ENCODE measurements around the gene CCDC43. TPM values are rescaled to one million over a fixed set of nuclear protein-coding genes. Genes with fewer than 3 reads are reported as not detected.

The CCDC43 gene
- total and polyA plus RNA-seq, 9 of the 15 experiments (the other 6 are each of a cell fraction or from before 2014, with no cell fraction given), result 11.7 to 42.3 (median 25.9) TPM

GRCh38 chr17:44629314-44629713 is 60.3 kb downstream of the CCDC43 start:
- no peak overlapping the region for H3K27ac ChIP-seq (ENCODE audit: extremely low read depth, low read depth, low read length)
- no peak overlapping the region for H3K9ac ChIP-seq (ENCODE audit: insufficient read depth in 1 of 2, low read depth in 2 of 2, low read length in 2 of 2)
- 56% methylated on average over 13 of the region's 13 CpGs for WGBS (ENCODE audit: insufficient coverage, low coverage, missing lambda C conversion rate)
- in situ Hi-C loops (cut with MboI) (no loop called here), intact Hi-C loops (cut with micrococcal nuclease) (no loop called here)
- DNase-seq (ENCODE audit: extremely low read depth in 1 of 4, low spot score in 3 of 4), result peak in 1 of 4 experiments; percentile 1
- CTCF ChIA-PET (ENCODE audit: low intra/inter-chr PET ratio), result no interaction called here
- POLR2A ChIA-PET, result interaction anchor here (0.6 kb wide), 2 partner anchors 19 to 92 kb away, joined by 3 to 5 read pairs; no protein-coding TSS in a partner anchor
- no peak overlapping the region for H2AFZ ChIP-seq (ENCODE audit: low read depth, low read length)
- no peak overlapping the region for H3K4me2 ChIP-seq (ENCODE audit: insufficient read depth, low read length)
- H4K20me1 ChIP-seq (replicated peaks; ENCODE audit: control insufficient read depth, insufficient read depth, low read length), result no peaks in the 10 kb centered on the region
- H3K9me1 ChIP-seq (ENCODE audit: control insufficient read depth, insufficient read depth, low read length), result no peaks in the 10 kb centered on the region
- FAIRE-seq, result no peak
- H3K4me3 ChIP-seq, result no peak overlapping the region
- peaks cover 0 to 7% of the 10 kb centered on the region in 2 experiments; a peak in 2 of 5 replicates for H3K4me1 ChIP-seq (replicated peaks in 1 of 2; ENCODE audit: control insufficient read depth in 2 of 2, insufficient read depth in 2 of 2, low read length in 2 of 2)
- H3K79me2 ChIP-seq (ENCODE audit: control insufficient read depth, insufficient read depth, low read length), result no peaks in the 10 kb centered on the region
- no peaks in the 10 kb centered on the region for H3K9me3 ChIP-seq (replicated peaks; ENCODE audit: control insufficient read depth, insufficient read depth, low read depth, low read length)
- ATAC-seq, result no peak
- BruUV-seq (replicated peaks), result no TSS peak
- H3K36me3 ChIP-seq (ENCODE audit: control insufficient read depth, insufficient read depth, low read length), result no peaks in the 10 kb centered on the region
- peaks cover 6 to 10% of the 10 kb centered on the region in 2 experiments; a peak in 2 of 5 replicates for H3K27me3 ChIP-seq (ENCODE audit: control insufficient read depth in 2 of 2, insufficient read depth in 2 of 2, low read length in 2 of 2)
- TF ChIP-seq PCBP2 (IDR thresholded peaks at IDR 0.05; ENCODE audit: low read depth, low read length, poor library complexity, severe bottlenecking) (no peak), ZBTB1 (CRISPR knock-in tag; IDR thresholded peaks at IDR 0.05; ENCODE audit: borderline replicate concordance, low read depth) (no peak), ZNF449 (CRISPR knock-in tag; IDR thresholded peaks at IDR 0.05) (no peak), SMARCB1 (IDR thresholded peaks at IDR 0.05; ENCODE audit: insufficient read length, low read depth) (no peak), ETV6 (IDR thresholded peaks at IDR 0.05; ENCODE audit: borderline replicate concordance in 1 of 2, low read depth in 2 of 2, low read length in 1 of 2) (no peak), ETV6 (CRISPR knock-in tag; IDR thresholded peaks at IDR 0.05; ENCODE audit: borderline replicate concordance) (no peak), ZSCAN32 (CRISPR knock-in tag; IDR thresholded peaks at IDR 0.05) (no peak), MTA1 (IDR thresholded peaks at IDR 0.05; ENCODE audit: borderline replicate concordance) (no peak), GMEB1 (CRISPR knock-in tag; IDR thresholded peaks at IDR 0.05) (no peak), TRIM28 (IDR thresholded peaks at IDR 0.05) (no peak)
